Sigmoid colon (tissue), 7 donors: ENCODE data around the gene PPM1B. TPM values are rescaled to one million over a fixed set of nuclear protein-coding genes. Genes with fewer than 3 reads are reported as not detected.
"Not testable (repeated sequence)": the region's sequence is repeated elsewhere in the genome, so short reads cannot be mapped to it uniquely, and the experiment has no call there.

Experiments used
- DNase-seq: peaks from one replicate; pipeline ENCODE4 v3.0.0-alpha.2; 2019
- H3K27ac ChIP-seq, 4 donors: fragments of 200-600 bp; sonication (generic); one replicate each; pipeline ENCODE4 v1.5.1; 2016 to 2019; ENCODE audit warnings: mild to moderate bottlenecking in 1 of 4
- H3K27me3 ChIP-seq, 3 donors: fragments of 200-600 bp; sonication (generic); one replicate each; pipeline ENCODE4 v1.5.1; 2019; ENCODE audit warnings: mild to moderate bottlenecking in 1 of 3
- H3K36me3 ChIP-seq, 4 donors: fragments of 200-600 bp; sonication (generic); one replicate each; pipeline ENCODE4 v1.5.1; 2016 to 2019
- H3K4me1 ChIP-seq, 4 donors: fragments of 200-600 bp; sonication (generic); one replicate each; pipeline ENCODE4 v1.5.1; 2017 to 2019
- H3K4me3 ChIP-seq, 4 donors: fragments of 200-600 bp; sonication (generic); one replicate each; pipeline ENCODE4 v1.5.1; 2017 to 2019; ENCODE audit warnings: mild to moderate bottlenecking in 2 of 4, moderate library complexity in 1 of 4
- H3K9me3 ChIP-seq, 4 donors: fragments of 200-600 bp in 3 of 4; sonication (generic) in 3 of 4; one replicate each; pipeline versions ENCODE4 v1.5.1 to v1.6.1; 2013 to 2019
- CTCF ChIP-seq, 4 experiments: fragments of 450-650 bp in 3 of 4; fragments of 200-600 bp in 1 of 4; IDR thresholded peaks; one replicate each; pipeline ENCODE4 v1.5.1; 2016 to 2019; ENCODE audit warnings: antibody characterized with exemption in 4 of 4, mild to moderate bottlenecking in 3 of 4, moderate library complexity in 2 of 4
- EP300 ChIP-seq, 4 donors: sonication (generic); formaldehyde crosslinking; IDR thresholded peaks; one replicate each; pipeline ENCODE4 v1.6.1; 2017; ENCODE audit warnings: antibody characterized with exemption in 4 of 4
- POLR2A ChIP-seq, 2 donors: fragments of 450-650 bp; IDR thresholded peaks; one replicate each; pipeline ENCODE4 v1.6.1; 2016; ENCODE audit warnings: antibody characterized with exemption in 2 of 2, mild to moderate bottlenecking in 2 of 2, moderate library complexity in 2 of 2
- POLR2AphosphoS5 ChIP-seq, 4 donors: sonication (generic); formaldehyde crosslinking; IDR thresholded peaks; one replicate each; pipeline ENCODE4 v1.6.1; 2017; ENCODE audit warnings: antibody characterized with exemption in 4 of 4
- WGBS, 2 donors: extraction: QIAGEN DNeasy Blood & Tissue Kit; methylation state at CpG; one replicate each; pipeline ENCODE4 v1.1.7; 2013; 5-methylcytosine and 5-hydroxymethylcytosine counted together
- intact Hi-C: fragments of 100-400 bp; cut with DNase I; formaldehyde crosslinking; loops from one replicate; pipeline ENCODE4 v1.15.1; 2023
- polyA plus RNA-seq, 3 donors: library from polyadenylated mRNA; stranded (reverse); fragments of 200-250 nt; gene quantifications; one replicate each; pipeline ENCODE4 v1.2.3, GENCODE V29; 2013
- total RNA-seq, 4 donors: library from RNA; depleted of rRNA; stranded (reverse); fragments of >200 nt; gene quantifications; one replicate each; pipeline ENCODE4 v1.1.0, GENCODE V29; 2016
- donor health status: healthy with polysubstance abuse.
- donor health status: Bipolar disorder and iron deficiency.
- donor health status: healthy.

The PPM1B gene
- total and polyA plus RNA-seq, 7 donors = 29.4 to 47.8 (median 41.3) TPM

DNA sequence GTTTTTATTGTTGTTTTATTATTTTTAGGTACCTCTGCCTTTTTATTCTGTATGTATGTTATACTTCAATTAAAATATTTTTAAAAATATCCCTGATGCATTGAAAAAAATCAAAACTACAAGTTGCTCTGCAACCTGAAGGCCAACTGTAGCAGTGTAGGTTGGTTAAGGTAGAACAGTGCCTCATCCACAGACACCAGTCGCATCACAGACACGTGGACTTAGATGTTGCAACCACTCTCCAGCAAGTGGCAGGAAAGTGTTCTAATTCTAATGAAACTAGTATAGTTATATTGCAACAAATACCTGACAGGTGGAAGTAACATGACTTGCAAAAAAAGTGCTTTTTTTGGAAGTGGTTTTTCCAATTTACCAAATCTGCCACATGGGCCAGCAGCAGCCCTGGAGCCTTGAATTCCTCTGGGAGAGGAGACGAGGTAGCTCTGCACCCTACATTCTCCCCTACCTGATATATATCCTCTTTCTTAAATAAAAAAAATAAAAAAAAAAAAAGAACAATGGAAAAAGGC lies 78.2 kb downstream of the PPM1B start:
- H3K27ac ChIP-seq = no peak overlapping the region
- TF ChIP-seq POLR2A (IDR thresholded peaks at IDR 0.05) = no peak
- no peak for TF ChIP-seq POLR2AphosphoS5 (IDR thresholded peaks at IDR 0.05)
- TF ChIP-seq CTCF (IDR thresholded peaks at IDR 0.05) = no peak
- no peak for TF ChIP-seq EP300 (IDR thresholded peaks at IDR 0.05)
- H3K27me3 ChIP-seq = no peaks in the 10 kb centered on the region
- H3K9me3 ChIP-seq = no peaks in the 10 kb centered on the region
- peaks cover 0 to 9% (median 5%) of the 10 kb centered on the region in 4 donors for H3K4me1 ChIP-seq
- DNase-seq = no peak
- intact Hi-C loops = loop anchor here (5.0 to 10.0 kb wide), 3 partner anchors 75 to 708 kb away; partner anchors contain the start of genes CAMKMT and PREPL
- no peaks in the 10 kb centered on the region for H3K36me3 ChIP-seq
- H3K4me3 ChIP-seq = no peak overlapping the region
- WGBS, 2 donors = 85 to 86% methylated on average over 3 of the region's 3 CpGs

- TF ChIP-seq POLR2A (IDR thresholded peaks at IDR 0.05) (no peak), CTCF (IDR thresholded peaks at IDR 0.05) (no peak), POLR2AphosphoS5 (IDR thresholded peaks at IDR 0.05) (no peak), EP300 (IDR thresholded peaks at IDR 0.05) (no peak)
These were observed 79.2 kb downstream of the PPM1B start for GRCh38 chr2:44247924-44248323.

GRCh38 chr2:44249269-44249668 lies 80.6 kb downstream of the PPM1B start:
- H3K9me3 ChIP-seq, DNase-seq, H3K36me3 ChIP-seq, H3K4me1 ChIP-seq, H3K27ac ChIP-seq, H3K27me3 ChIP-seq, H3K4me3 ChIP-seq: not testable (repeated sequence)
- intact Hi-C loops = loop anchor here (5.0 to 10.0 kb wide), 3 partner anchors 77 to 706 kb away; partner anchors contain the start of genes CAMKMT and PREPL
- 95 to 96% methylated on average over 6 of the region's 6 CpGs for WGBS, 2 donors

More at GRCh38 chr2:44247924-44248323, 79.2 kb downstream of the PPM1B start:
- Histone ChIP-seq H3K27ac (no peak overlapping the region), H3K36me3 (no peaks in the 10 kb centered on the region), H3K4me3 (no peak overlapping the region), H3K27me3 (no peaks in the 10 kb centered on the region), H3K4me1 (peaks cover 0 to 9% (median 5%) of the 10 kb centered on the region in 4 donors), H3K9me3 (no peaks in the 10 kb centered on the region)
- DNase-seq = no peak
- intact Hi-C loops = loop anchor here (5.0 to 10.0 kb wide), 3 partner anchors 76 to 707 kb away; partner anchors contain the start of genes CAMKMT and PREPL
- WGBS, 2 donors = 93 to 94% methylated on average over 3 of the region's 3 CpGs

DNA sequence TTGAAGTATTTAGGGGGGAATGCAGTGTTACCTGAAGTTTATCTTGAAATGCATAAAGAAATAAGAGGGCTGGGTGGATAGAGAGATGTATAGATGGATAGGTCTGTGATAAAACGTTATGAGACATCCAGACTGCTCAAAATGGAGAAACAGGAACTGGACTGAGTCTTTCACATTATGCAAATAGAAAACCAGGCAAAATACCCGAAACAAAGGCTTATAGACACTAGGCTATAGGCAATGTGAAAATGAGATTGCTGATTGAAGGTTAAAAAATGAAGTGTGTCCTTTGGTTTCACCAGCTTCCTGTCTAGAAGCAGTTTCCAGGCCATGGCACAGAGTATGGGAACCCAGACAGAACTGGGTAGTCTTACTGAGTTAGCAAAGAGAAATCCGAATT lies 81.7 kb downstream of the PPM1B start:
- Histone ChIP-seq H3K27ac (no peak overlapping the region), H3K9me3 (no peaks in the 10 kb centered on the region), H3K36me3 (no peaks in the 10 kb centered on the region), H3K4me1 (no peaks in the 10 kb centered on the region), H3K27me3 (no peaks in the 10 kb centered on the region), H3K4me3 (no peak overlapping the region)
- no peak for DNase-seq
- TF ChIP-seq CTCF (IDR thresholded peaks at IDR 0.05) (no peak), POLR2A (IDR thresholded peaks at IDR 0.05) (no peak), POLR2AphosphoS5 (IDR thresholded peaks at IDR 0.05) (no peak), EP300 (IDR thresholded peaks at IDR 0.05) (no peak)
- WGBS, 2 donors = 63 to 82% methylated on average over 3 of the region's 3 CpGs
- intact Hi-C loops = no loop called here

- H3K4me3 ChIP-seq = no peak overlapping the region
These were observed 85.3 kb downstream of the PPM1B start for GRCh38 chr2:44254023-44254422.

GRCh38 chr2:44255704-44256103 lies 87.0 kb downstream of the PPM1B start:
- H3K27ac ChIP-seq, H3K9me3 ChIP-seq, H3K27me3 ChIP-seq, H3K36me3 ChIP-seq, intact Hi-C loops, H3K4me3 ChIP-seq, DNase-seq, H3K4me1 ChIP-seq: not testable (repeated sequence)
- 92% methylated on average over 3 of the region's 3 CpGs for WGBS, 2 donors

More at GRCh38 chr2:44254023-44254422, 85.3 kb downstream of the PPM1B start:
- Histone ChIP-seq H3K36me3 (no peaks in the 10 kb centered on the region), H3K9me3 (no peaks in the 10 kb centered on the region), H3K4me1 (no peaks in the 10 kb centered on the region), H3K27me3 (no peaks in the 10 kb centered on the region), H3K27ac (no peak overlapping the region)
- TF ChIP-seq POLR2AphosphoS5 (IDR thresholded peaks at IDR 0.05) (no peak), POLR2A (IDR thresholded peaks at IDR 0.05) (no peak), EP300 (IDR thresholded peaks at IDR 0.05) (no peak), CTCF (IDR thresholded peaks at IDR 0.05) (no peak)
- no peak for DNase-seq
- 87 to 96% methylated on average over 2 of the region's 2 CpGs for WGBS, 2 donors
- intact Hi-C loops = no loop called here

DNA sequence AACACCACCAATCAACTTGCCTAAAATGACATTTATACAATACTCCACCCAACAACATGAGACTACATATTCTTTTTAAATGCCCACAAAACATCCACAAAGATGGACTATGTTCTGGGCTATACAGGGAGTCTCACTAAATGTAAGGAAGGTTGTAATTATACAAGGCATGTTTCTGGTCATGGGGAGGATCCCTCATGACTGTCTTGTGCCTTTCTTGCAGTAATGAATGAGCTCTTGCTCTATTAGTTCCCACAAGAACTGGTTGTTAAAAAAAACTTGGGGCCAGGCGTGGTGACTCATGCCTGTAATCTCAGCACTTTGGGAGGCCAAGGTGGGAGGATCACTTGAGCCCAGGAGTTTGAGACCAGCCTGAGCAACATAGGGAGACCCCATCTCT lies 89.1 kb downstream of the PPM1B start:
- H3K9me3 ChIP-seq, H3K27me3 ChIP-seq, H3K27ac ChIP-seq, intact Hi-C loops, DNase-seq, H3K4me1 ChIP-seq, H3K4me3 ChIP-seq, H3K36me3 ChIP-seq: not testable (repeated sequence)
- WGBS, 2 donors = 92 to 95% methylated on average over 1 of the region's 1 CpG
